ENCODE data around the gene ZNF317.
"Not testable (repeated sequence)": the region's sequence is repeated elsewhere in the genome, so short reads cannot be mapped to it uniquely, and the experiment has no call there.

The ZNF317 gene

GRCh38 chr19:9178901-9179300 is 38.7 kb downstream of the ZNF317 start, which contains the start of gene OR7D2:
OR7D2 (plus strand) TSS chr19:9178979; CDS start chr19:9185782, 6,803 bp downstream.
- DNase-seq: no peak

DNA sequence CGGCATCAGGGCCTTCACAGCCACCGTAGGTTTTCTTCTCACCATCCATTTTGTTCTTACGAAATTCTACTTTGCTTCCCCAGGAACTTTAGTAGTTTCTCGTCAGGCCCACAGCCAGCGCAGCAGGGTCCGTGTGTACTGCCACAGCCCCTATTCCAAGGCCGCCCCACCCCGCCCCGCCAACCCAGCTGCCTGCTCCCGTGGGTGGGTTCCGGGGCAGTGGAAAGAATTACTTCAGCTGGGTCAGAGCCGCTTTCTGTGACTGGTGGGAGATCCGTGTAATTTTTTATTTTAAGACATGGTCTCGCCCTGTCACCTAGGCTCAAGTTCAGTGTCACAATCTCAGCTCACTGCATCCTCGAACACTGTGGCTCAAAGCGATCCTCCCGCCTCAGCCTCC is 42.8 kb downstream of the ZNF317 start:
- DNase-seq: no peak

DNA sequence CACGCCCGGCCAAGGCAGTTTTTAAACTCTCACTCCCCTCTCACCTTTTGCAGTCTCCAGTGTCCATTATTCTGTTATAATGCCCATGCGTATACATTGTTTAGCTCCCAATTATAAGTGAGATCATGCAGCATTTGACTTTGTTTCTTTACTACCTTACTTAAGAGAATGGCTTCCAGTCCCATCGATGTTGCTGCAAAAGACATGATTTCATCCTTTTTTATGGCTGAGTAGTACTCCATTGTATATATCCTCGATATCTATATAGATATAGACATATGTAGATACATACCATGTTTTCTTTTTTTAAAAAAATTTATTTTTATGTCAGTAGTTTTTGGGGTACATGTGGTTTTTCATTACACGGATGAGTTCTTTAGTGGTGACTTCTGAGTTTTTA is 47.0 kb downstream of the ZNF317 start:
- no peak for DNase-seq

DNA sequence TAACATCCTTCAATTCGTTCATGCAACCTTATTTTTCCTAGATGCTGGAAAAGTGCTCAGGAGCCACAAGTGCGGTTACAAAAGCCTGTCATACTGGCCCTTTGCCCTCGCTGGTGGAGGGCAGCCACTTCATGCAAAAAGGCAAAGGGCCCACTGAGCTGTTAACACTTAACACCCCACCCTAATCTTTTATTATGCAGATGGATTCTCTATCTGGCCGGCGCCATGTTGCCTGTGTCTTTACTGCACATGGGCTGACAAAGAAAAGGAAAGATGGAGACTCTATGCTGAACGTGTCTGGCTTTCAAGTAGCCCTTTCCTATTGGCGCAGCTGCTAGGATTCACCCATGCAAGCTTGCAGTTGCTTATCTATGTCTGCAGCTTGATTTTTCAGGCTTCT is 49.3 kb downstream of the ZNF317 start:
- DNase-seq: no peak

- DNase-seq: not testable (repeated sequence)
These were observed 57.8 kb downstream of the ZNF317 start for GRCh38 chr19:9198044-9198443.

GRCh38 chr19:9205501-9206113 is 65.4 kb downstream of the ZNF317 start:
- no peak for DNase-seq
